ENCODE data around the gene DISC1. TPM values are rescaled to one million over a fixed set of nuclear protein-coding genes. Genes with fewer than 3 reads are reported as not detected.

Gene DISC1
- total and polyA plus RNA-seq, 7 experiments from 2014 or later, result 7.8 to 33.8 (median 17.1) TPM

GRCh38 chr1:231810415-231810814, 183.8 kb downstream of the DISC1 start:
- intact Hi-C loops (cut with micrococcal nuclease), result no loop called here
- H3K4me1 Mint-ChIP-seq, result peaks cover 0 to 9% (median 0%) of the 10 kb centered on the region in 7 donors
- Histone ChIP-seq H3K36me3 (ENCODE audit: control insufficient read depth in 2 of 3, insufficient read depth in 3 of 3, low read length in 3 of 3) (peaks cover 0 to 11% (median 0%) of the 10 kb centered on the region in 3 experiments), H3K9me3 (ENCODE audit: control insufficient read depth in 2 of 3, low read length in 3 of 3) (no peaks in the 10 kb centered on the region), H3K27ac (ENCODE audit: low read depth, low read length) (no peak overlapping the region), H3K4me3 (ENCODE audit: low read length) (no peak overlapping the region), H3K27me3 (ENCODE audit: control insufficient read depth in 2 of 2, insufficient read depth in 2 of 2, low read length in 2 of 2) (no peaks in the 10 kb centered on the region), H3K4me1 (ENCODE audit: control insufficient read depth in 2 of 2, insufficient read depth in 2 of 2, low read length in 2 of 2) (no peaks in the 10 kb centered on the region)
- no peak for DNase-seq
- no peak overlapping the region for H3K4me3 Mint-ChIP-seq
- no peak overlapping the region for H3K27ac Mint-ChIP-seq
- ChIA-PET CTCF (no interaction called here), POLR2A (no interaction called here)
- H3K36me3 Mint-ChIP-seq, result peaks cover 9 to 77% (median 47%) of the 10 kb centered on the region in 5 donors
- no peaks in the 10 kb centered on the region for H3K9me3 Mint-ChIP-seq
- no peaks in the 10 kb centered on the region for H3K27me3 Mint-ChIP-seq
- ATAC-seq, result no peak

- peaks cover 17 to 77% (median 68%) of the 10 kb centered on the region in 5 donors for H3K36me3 Mint-ChIP-seq
- H3K4me3 Mint-ChIP-seq, result no peak overlapping the region
- Histone ChIP-seq H3K9me3 (ENCODE audit: control insufficient read depth in 2 of 3, low read length in 3 of 3) (no peaks in the 10 kb centered on the region), H3K4me1 (ENCODE audit: control insufficient read depth in 2 of 2, insufficient read depth in 2 of 2, low read length in 2 of 2) (no peaks in the 10 kb centered on the region), H3K4me3 (ENCODE audit: low read length) (no peak overlapping the region), H3K27ac (ENCODE audit: low read depth, low read length) (no peak overlapping the region), H3K27me3 (ENCODE audit: control insufficient read depth in 2 of 2, insufficient read depth in 2 of 2, low read length in 2 of 2) (no peaks in the 10 kb centered on the region), H3K36me3 (ENCODE audit: control insufficient read depth in 2 of 3, insufficient read depth in 3 of 3, low read length in 3 of 3) (peaks cover 0 to 19% (median 0%) of the 10 kb centered on the region in 3 experiments)
- DNase-seq, result no peak
- peaks cover 0 to 1% (median 0%) of the 10 kb centered on the region in 11 donors for H3K9me3 Mint-ChIP-seq
- intact Hi-C loops (cut with micrococcal nuclease), result no loop called here
- H3K27me3 Mint-ChIP-seq, result no peaks in the 10 kb centered on the region
- H3K27ac Mint-ChIP-seq, result no peak overlapping the region
- ChIA-PET CTCF (no interaction called here), POLR2A (no interaction called here)
- no peak for ATAC-seq
- peaks cover 0 to 4% (median 0%) of the 10 kb centered on the region in 7 donors for H3K4me1 Mint-ChIP-seq
Observed at GRCh38 chr1:231814021-231814420, 187.4 kb downstream of the DISC1 start.

- H3K27ac Mint-ChIP-seq, result no peak overlapping the region
- ChIA-PET POLR2A (no interaction called here), CTCF (no interaction called here)
- H3K4me1 Mint-ChIP-seq, result peaks cover 0 to 4% (median 0%) of the 10 kb centered on the region in 7 donors
- intact Hi-C loops (cut with micrococcal nuclease), result no loop called here
- no peaks in the 10 kb centered on the region for H3K27me3 Mint-ChIP-seq
- H3K27ac ChIP-seq (ENCODE audit: low read depth, low read length), result no peak overlapping the region
- no peak overlapping the region for H3K4me3 Mint-ChIP-seq
- H3K9me3 Mint-ChIP-seq, result peaks cover 0 to 1% (median 0%) of the 10 kb centered on the region in 11 donors
- DNase-seq, result no peak
- H3K9me3 ChIP-seq (ENCODE audit: control insufficient read depth in 2 of 3, low read length in 3 of 3), result no peaks in the 10 kb centered on the region
- no peaks in the 10 kb centered on the region for H3K4me1 ChIP-seq (ENCODE audit: control insufficient read depth in 2 of 2, insufficient read depth in 2 of 2, low read length in 2 of 2)
- no peaks in the 10 kb centered on the region for H3K27me3 ChIP-seq (ENCODE audit: control insufficient read depth in 2 of 2, insufficient read depth in 2 of 2, low read length in 2 of 2)
- H3K36me3 ChIP-seq (ENCODE audit: control insufficient read depth in 2 of 3, insufficient read depth in 3 of 3, low read length in 3 of 3), result peaks cover 0 to 19% (median 0%) of the 10 kb centered on the region in 3 experiments
- ATAC-seq, result no peak
- H3K36me3 Mint-ChIP-seq, result peaks cover 17 to 80% (median 71%) of the 10 kb centered on the region in 5 donors
- no peak overlapping the region for H3K4me3 ChIP-seq (ENCODE audit: low read length)
Observed at GRCh38 chr1:231814521-231814920, 187.9 kb downstream of the DISC1 start.

GRCh38 chr1:231817801-231818200, 191.2 kb downstream of the DISC1 start:
- Histone ChIP-seq H3K9me3 (ENCODE audit: control insufficient read depth in 2 of 3, low read length in 3 of 3) (no peaks in the 10 kb centered on the region), H3K4me3 (ENCODE audit: low read length) (no peak overlapping the region), H3K36me3 (ENCODE audit: control insufficient read depth in 2 of 3, insufficient read depth in 3 of 3, low read length in 3 of 3) (peaks cover 0 to 19% (median 0%) of the 10 kb centered on the region in 3 experiments), H3K4me1 (ENCODE audit: control insufficient read depth in 2 of 2, insufficient read depth in 2 of 2, low read length in 2 of 2) (no peaks in the 10 kb centered on the region), H3K27me3 (ENCODE audit: control insufficient read depth in 2 of 2, insufficient read depth in 2 of 2, low read length in 2 of 2) (no peaks in the 10 kb centered on the region), H3K27ac (ENCODE audit: low read depth, low read length) (no peak overlapping the region)
- intact Hi-C loops (cut with micrococcal nuclease), result no loop called here
- Mint-ChIP-seq H3K4me3 (no peak overlapping the region), H3K27me3 (no peaks in the 10 kb centered on the region), H3K36me3 (peaks cover 18 to 79% (median 65%) of the 10 kb centered on the region in 5 donors), H3K27ac (peak overlapping the region in 1 of 9 donors; percentile 26), H3K4me1 (peaks cover 0 to 2% (median 0%) of the 10 kb centered on the region in 7 donors), H3K9me3 (peaks cover 0 to 1% (median 0%) of the 10 kb centered on the region in 11 donors)
- POLR2A ChIA-PET, result no interaction called here
- CTCF ChIA-PET, result no interaction called here
- ATAC-seq (no peak), DNase-seq (no peak)

GRCh38 chr1:231818337-231818736, 191.7 kb downstream of the DISC1 start:
- intact Hi-C loops (cut with micrococcal nuclease), result no loop called here
- ChIA-PET CTCF (no interaction called here), POLR2A (no interaction called here)
- Histone ChIP-seq H3K4me1 (ENCODE audit: control insufficient read depth in 2 of 2, insufficient read depth in 2 of 2, low read length in 2 of 2) (no peaks in the 10 kb centered on the region), H3K4me3 (ENCODE audit: low read length) (no peak overlapping the region), H3K9me3 (ENCODE audit: control insufficient read depth in 2 of 3, low read length in 3 of 3) (no peaks in the 10 kb centered on the region), H3K27ac (ENCODE audit: low read depth, low read length) (no peak overlapping the region), H3K36me3 (ENCODE audit: control insufficient read depth in 2 of 3, insufficient read depth in 3 of 3, low read length in 3 of 3) (peaks cover 0 to 14% (median 0%) of the 10 kb centered on the region in 3 experiments), H3K27me3 (ENCODE audit: control insufficient read depth in 2 of 2, insufficient read depth in 2 of 2, low read length in 2 of 2) (no peaks in the 10 kb centered on the region)
- Mint-ChIP-seq H3K4me1 (peaks cover 0 to 2% (median 0%) of the 10 kb centered on the region in 7 donors), H3K36me3 (peaks cover 16 to 79% (median 65%) of the 10 kb centered on the region in 5 donors), H3K27ac (peak overlapping the region in 1 of 9 donors; percentile 26), H3K9me3 (peaks cover 0 to 1% (median 0%) of the 10 kb centered on the region in 11 donors), H3K4me3 (no peak overlapping the region), H3K27me3 (no peaks in the 10 kb centered on the region)
- DNase-seq, result no peak
- ATAC-seq, result no peak

DNA sequence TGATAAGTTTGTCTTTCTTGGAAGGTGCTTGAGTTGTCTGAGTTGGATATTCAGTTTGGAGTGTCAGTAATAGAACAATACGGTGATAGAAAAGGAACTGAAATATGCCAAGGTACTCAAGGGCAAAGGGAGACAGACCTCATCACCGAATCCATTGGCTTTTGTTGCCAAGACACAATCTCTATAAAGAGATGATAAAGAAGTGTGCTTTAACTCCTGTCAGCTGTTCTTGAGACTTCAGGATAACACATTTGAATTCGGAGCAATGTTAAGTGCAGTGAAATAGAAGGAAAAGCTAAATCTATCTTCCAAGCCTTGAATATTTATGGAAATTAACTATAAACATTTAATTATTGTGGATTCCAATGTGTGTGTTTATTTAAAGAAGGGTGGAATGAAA, 194.7 kb downstream of the DISC1 start:
- Histone ChIP-seq H3K27ac (ENCODE audit: low read depth, low read length) (no peak overlapping the region), H3K27me3 (ENCODE audit: control insufficient read depth in 2 of 2, insufficient read depth in 2 of 2, low read length in 2 of 2) (no peaks in the 10 kb centered on the region), H3K4me1 (ENCODE audit: control insufficient read depth in 2 of 2, insufficient read depth in 2 of 2, low read length in 2 of 2) (no peaks in the 10 kb centered on the region), H3K36me3 (ENCODE audit: control insufficient read depth in 2 of 3, insufficient read depth in 3 of 3, low read length in 3 of 3) (peaks cover 0 to 19% (median 0%) of the 10 kb centered on the region in 3 experiments), H3K4me3 (ENCODE audit: low read length) (no peak overlapping the region), H3K9me3 (ENCODE audit: control insufficient read depth in 2 of 3, low read length in 3 of 3) (no peaks in the 10 kb centered on the region)
- H3K27ac Mint-ChIP-seq, result no peak overlapping the region
- intact Hi-C loops (cut with micrococcal nuclease), result no loop called here
- DNase-seq, result no peak
- H3K27me3 Mint-ChIP-seq, result no peaks in the 10 kb centered on the region
- H3K4me3 Mint-ChIP-seq, result no peak overlapping the region
- no peak for ATAC-seq
- POLR2A ChIA-PET, result no interaction called here
- peaks cover 0 to 1% (median 0%) of the 10 kb centered on the region in 11 donors for H3K9me3 Mint-ChIP-seq
- CTCF ChIA-PET, result no interaction called here
- H3K36me3 Mint-ChIP-seq, result peaks cover 12 to 83% (median 64%) of the 10 kb centered on the region in 5 donors
- H3K4me1 Mint-ChIP-seq, result peaks cover 0 to 4% (median 0%) of the 10 kb centered on the region in 7 donors

DNA sequence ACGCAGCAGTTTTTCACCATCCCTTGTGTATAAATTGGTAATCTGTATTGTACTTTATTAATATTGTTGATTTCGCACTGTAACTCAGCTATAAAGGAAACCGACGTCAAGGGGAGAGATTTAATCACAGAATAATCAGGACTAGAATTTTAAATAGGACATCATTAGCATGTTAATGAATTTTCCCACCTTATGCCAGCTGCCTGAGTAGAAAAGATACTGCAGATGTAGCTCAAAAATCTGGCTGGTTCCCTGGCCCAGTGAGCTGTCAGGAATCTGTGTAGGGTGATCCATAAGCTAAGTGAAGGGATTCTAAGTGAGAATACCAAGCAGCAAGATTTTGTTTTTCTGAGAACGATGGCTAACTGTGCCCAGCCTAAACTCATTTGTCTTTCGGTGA, 195.5 kb downstream of the DISC1 start:
- Mint-ChIP-seq H3K9me3 (no peaks in the 10 kb centered on the region), H3K36me3 (peaks cover 12 to 79% (median 58%) of the 10 kb centered on the region in 5 donors), H3K27ac (no peak overlapping the region), H3K27me3 (no peaks in the 10 kb centered on the region), H3K4me3 (no peak overlapping the region), H3K4me1 (peaks cover 0 to 3% (median 0%) of the 10 kb centered on the region in 7 donors)
- Histone ChIP-seq H3K4me1 (ENCODE audit: control insufficient read depth in 2 of 2, insufficient read depth in 2 of 2, low read length in 2 of 2) (no peaks in the 10 kb centered on the region), H3K27me3 (ENCODE audit: control insufficient read depth in 2 of 2, insufficient read depth in 2 of 2, low read length in 2 of 2) (no peaks in the 10 kb centered on the region), H3K9me3 (ENCODE audit: control insufficient read depth in 2 of 3, low read length in 3 of 3) (no peaks in the 10 kb centered on the region), H3K4me3 (ENCODE audit: low read length) (no peak overlapping the region), H3K27ac (ENCODE audit: low read depth, low read length) (no peak overlapping the region), H3K36me3 (ENCODE audit: control insufficient read depth in 2 of 3, insufficient read depth in 3 of 3, low read length in 3 of 3) (peaks cover 0 to 19% (median 0%) of the 10 kb centered on the region in 3 experiments)
- CTCF ChIA-PET, result no interaction called here
- no peak for DNase-seq
- no peak for ATAC-seq
- POLR2A ChIA-PET, result no interaction called here
- intact Hi-C loops (cut with micrococcal nuclease), result no loop called here
